ENCODE results near the gene XYLB. TPM values are rescaled to one million over a fixed set of nuclear protein-coding genes. Genes with fewer than 3 reads are reported as not detected.

XYLB gene
- total and polyA plus RNA-seq, 2 of the 13 experiments (the other 11 are each of a cell fraction or from before 2014, with no cell fraction given): 25.9 to 30.0 TPM

DNA sequence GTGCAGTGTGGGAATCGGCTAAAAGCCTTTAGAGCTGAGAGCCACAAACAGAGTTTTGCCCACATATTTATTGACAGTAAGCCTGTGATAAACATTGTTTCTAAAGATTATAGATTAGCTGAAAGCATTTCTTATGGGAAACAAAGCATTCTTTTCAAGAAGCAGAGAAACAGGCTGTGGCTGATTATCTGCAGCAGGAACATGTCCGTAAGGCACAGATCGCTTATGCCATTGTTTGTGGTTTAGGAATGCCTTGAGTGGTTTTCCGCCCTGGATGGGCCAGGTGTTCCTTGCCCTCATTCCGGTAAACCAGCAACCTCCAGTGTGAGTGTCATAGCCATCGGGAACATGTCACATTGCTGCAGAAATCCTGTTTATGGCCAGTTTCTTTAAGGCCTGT, 12.5 kb downstream of the XYLB start:
- no peak overlapping the region for H3K4me3 ChIP-seq (replicated peaks in 1 of 3; ENCODE audit: insufficient read depth in 1 of 3, low read depth in 2 of 3, low read length in 3 of 3)
- H3K27me3 ChIP-seq (ENCODE audit: control insufficient read depth in 1 of 2, insufficient read depth in 2 of 2, low read length in 2 of 2): no peaks in the 10 kb centered on the region
- H3K4me2 ChIP-seq (ENCODE audit: low read depth, low read length): no peak overlapping the region
- in situ Hi-C loops (cut with HindIII; ENCODE audit: extremely low pct_ligation_motif_present, low pct_unique_long_range_greater_than_20kb): no loop called here
- DNase-seq (ENCODE audit: low spot score) (no peak), ATAC-seq (no peak), FAIRE-seq (no peak)
- peaks cover 28 to 64% of the 10 kb centered on the region in 2 experiments for H3K36me3 ChIP-seq (replicated peaks in 1 of 2; ENCODE audit: control insufficient read depth in 1 of 2, insufficient read depth in 2 of 2, low read length in 2 of 2)
- ChIA-PET CTCF (ENCODE audit: low intra/inter-chr PET ratio, low total read pairs) (no interaction called here), POLR2A (no interaction called here)
- H4K20me1 ChIP-seq (ENCODE audit: insufficient read depth, low read length): peaks cover 5% of the 10 kb centered on the region; the same call in 1 of the 2 replicates
- no peak overlapping the region for H3K9ac ChIP-seq (ENCODE audit: insufficient read depth, low read depth, low read length)
- no peaks in the 10 kb centered on the region for H3K4me1 ChIP-seq (ENCODE audit: insufficient read depth, low read length)
- H3K9me3 ChIP-seq (ENCODE audit: low read length): no peaks in the 10 kb centered on the region
- WGBS (ENCODE audit: low lambda C conversion rate): 98% methylated on average over 6 of the region's 6 CpGs
- TSS peak; percentile 14 for BruUV-seq (replicated peaks)
- intact Hi-C loops (cut with micrococcal nuclease; ENCODE audit: unreplicated experiment): no loop called here
- no peak overlapping the region for H3K27ac ChIP-seq (ENCODE audit: extremely low read length, insufficient read depth, low read length)
- peaks cover 31% of the 10 kb centered on the region for H3K79me2 ChIP-seq (ENCODE audit: insufficient read depth, low read length)
- TF ChIP-seq, protein P1, sequence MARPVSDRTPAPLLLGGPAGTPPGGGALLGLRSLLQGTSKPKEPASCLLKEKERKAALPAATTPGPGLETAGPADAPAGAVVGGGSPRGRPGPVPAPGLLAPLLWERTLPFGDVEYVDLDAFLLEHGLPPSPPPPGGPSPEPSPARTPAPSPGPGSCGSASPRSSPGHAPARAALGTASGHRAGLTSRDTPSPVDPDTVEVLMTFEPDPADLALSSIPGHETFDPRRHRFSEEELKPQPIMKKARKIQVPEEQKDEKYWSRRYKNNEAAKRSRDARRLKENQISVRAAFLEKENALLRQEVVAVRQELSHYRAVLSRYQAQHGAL (CRISPR knock-in tag; IDR thresholded peaks at IDR 0.05; ENCODE audit: not compliant biosample characterization): no peak
- no peak for TF ChIP-seq ZNF589 (CRISPR knock-in tag; conservative IDR thresholded peaks at IDR 0.05)
- peak; percentile 92 for TF ChIP-seq ZNF761 (CRISPR knock-in tag; conservative IDR thresholded peaks at IDR 0.05)
- no peak for TF ChIP-seq GPN1 (CRISPR knock-in tag; IDR thresholded peaks at IDR 0.05; ENCODE audit: borderline replicate concordance)
- TF ChIP-seq, protein P2, sequence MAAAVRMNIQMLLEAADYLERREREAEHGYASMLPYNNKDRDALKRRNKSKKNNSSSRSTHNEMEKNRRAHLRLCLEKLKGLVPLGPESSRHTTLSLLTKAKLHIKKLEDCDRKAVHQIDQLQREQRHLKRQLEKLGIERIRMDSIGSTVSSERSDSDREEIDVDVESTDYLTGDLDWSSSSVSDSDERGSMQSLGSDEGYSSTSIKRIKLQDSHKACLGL (CRISPR knock-in tag; IDR thresholded peaks at IDR 0.05): no peak
- H2AFZ ChIP-seq (ENCODE audit: low read length): no peak overlapping the region

DNA sequence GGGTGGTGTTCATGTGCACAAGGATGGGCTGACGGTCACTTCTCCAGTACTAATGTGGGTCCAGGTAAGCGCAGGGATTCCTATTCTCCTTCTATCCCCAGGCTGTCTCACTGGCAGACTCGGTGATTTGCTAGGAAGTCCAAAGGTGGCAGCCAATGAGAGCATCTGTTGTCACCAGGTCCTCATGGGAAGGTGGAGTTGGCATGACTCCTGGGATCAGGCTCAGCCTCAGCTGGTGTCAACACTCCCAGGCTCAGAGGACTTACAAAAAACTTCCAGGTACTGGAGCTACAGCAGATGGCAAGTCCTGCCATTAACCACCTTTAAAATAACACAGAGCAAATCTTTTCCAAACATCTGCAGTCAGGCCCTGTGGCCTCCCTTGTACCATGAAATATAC, 13.8 kb downstream of the XYLB start:
- no TSS peak for BruUV-seq (replicated peaks)
- ChIA-PET POLR2A (no interaction called here), CTCF (ENCODE audit: low intra/inter-chr PET ratio, low total read pairs) (no interaction called here)
- no peaks in the 10 kb centered on the region for H3K4me1 ChIP-seq (ENCODE audit: insufficient read depth, low read length)
- peaks cover 24% of the 10 kb centered on the region for H3K79me2 ChIP-seq (ENCODE audit: insufficient read depth, low read length)
- H3K4me2 ChIP-seq (ENCODE audit: low read depth, low read length): no peak overlapping the region
- no peak overlapping the region for H2AFZ ChIP-seq (ENCODE audit: low read length)
- H3K4me3 ChIP-seq (replicated peaks in 1 of 3; ENCODE audit: insufficient read depth in 1 of 3, low read depth in 2 of 3, low read length in 3 of 3): no peak overlapping the region
- in situ Hi-C loops (cut with HindIII; ENCODE audit: extremely low pct_ligation_motif_present, low pct_unique_long_range_greater_than_20kb): no loop called here
- ATAC-seq (no peak), DNase-seq (ENCODE audit: low spot score) (no peak), FAIRE-seq (no peak)
- H3K27me3 ChIP-seq (ENCODE audit: control insufficient read depth in 1 of 2, insufficient read depth in 2 of 2, low read length in 2 of 2): no peaks in the 10 kb centered on the region
- WGBS (ENCODE audit: low lambda C conversion rate): 97% methylated on average over 3 of the region's 3 CpGs
- peaks cover 5% of the 10 kb centered on the region; the same call in 1 of the 2 replicates for H4K20me1 ChIP-seq (ENCODE audit: insufficient read depth, low read length)
- H3K9me3 ChIP-seq (ENCODE audit: low read length): no peaks in the 10 kb centered on the region
- intact Hi-C loops (cut with micrococcal nuclease; ENCODE audit: unreplicated experiment): no loop called here
- no peak overlapping the region for H3K9ac ChIP-seq (ENCODE audit: insufficient read depth, low read depth, low read length)
- H3K27ac ChIP-seq (ENCODE audit: extremely low read length, insufficient read depth, low read length): no peak overlapping the region
- peaks cover 28 to 71% of the 10 kb centered on the region in 2 experiments for H3K36me3 ChIP-seq (replicated peaks in 1 of 2; ENCODE audit: control insufficient read depth in 1 of 2, insufficient read depth in 2 of 2, low read length in 2 of 2)
- TF ChIP-seq, protein P3, sequence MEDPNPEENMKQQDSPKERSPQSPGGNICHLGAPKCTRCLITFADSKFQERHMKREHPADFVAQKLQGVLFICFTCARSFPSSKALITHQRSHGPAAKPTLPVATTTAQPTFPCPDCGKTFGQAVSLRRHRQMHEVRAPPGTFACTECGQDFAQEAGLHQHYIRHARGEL (CRISPR knock-in tag; IDR thresholded peaks at IDR 0.05): no peak
- TF ChIP-seq IKZF4 (CRISPR knock-in tag; IDR thresholded peaks at IDR 0.05; ENCODE audit: borderline replicate concordance, low read depth, not compliant biosample characterization): no peak
- TF ChIP-seq, protein P4, sequence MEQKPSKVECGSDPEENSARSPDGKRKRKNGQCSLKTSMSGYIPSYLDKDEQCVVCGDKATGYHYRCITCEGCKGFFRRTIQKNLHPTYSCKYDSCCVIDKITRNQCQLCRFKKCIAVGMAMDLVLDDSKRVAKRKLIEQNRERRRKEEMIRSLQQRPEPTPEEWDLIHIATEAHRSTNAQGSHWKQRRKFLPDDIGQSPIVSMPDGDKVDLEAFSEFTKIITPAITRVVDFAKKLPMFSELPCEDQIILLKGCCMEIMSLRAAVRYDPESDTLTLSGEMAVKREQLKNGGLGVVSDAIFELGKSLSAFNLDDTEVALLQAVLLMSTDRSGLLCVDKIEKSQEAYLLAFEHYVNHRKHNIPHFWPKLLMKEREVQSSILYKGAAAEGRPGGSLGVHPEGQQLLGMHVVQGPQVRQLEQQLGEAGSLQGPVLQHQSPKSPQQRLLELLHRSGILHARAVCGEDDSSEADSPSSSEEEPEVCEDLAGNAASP (CRISPR knock-in tag; IDR thresholded peaks at IDR 0.05; ENCODE audit: borderline replicate concordance): no peak
- TF ChIP-seq, protein P5, sequence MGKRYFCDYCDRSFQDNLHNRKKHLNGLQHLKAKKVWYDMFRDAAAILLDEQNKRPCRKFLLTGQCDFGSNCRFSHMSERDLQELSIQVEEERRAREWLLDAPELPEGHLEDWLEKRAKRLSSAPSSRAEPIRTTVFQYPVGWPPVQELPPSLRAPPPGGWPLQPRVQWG (CRISPR knock-in tag; IDR thresholded peaks at IDR 0.05; ENCODE audit: borderline replicate concordance, low read depth): no peak
- TF ChIP-seq, protein P6, sequence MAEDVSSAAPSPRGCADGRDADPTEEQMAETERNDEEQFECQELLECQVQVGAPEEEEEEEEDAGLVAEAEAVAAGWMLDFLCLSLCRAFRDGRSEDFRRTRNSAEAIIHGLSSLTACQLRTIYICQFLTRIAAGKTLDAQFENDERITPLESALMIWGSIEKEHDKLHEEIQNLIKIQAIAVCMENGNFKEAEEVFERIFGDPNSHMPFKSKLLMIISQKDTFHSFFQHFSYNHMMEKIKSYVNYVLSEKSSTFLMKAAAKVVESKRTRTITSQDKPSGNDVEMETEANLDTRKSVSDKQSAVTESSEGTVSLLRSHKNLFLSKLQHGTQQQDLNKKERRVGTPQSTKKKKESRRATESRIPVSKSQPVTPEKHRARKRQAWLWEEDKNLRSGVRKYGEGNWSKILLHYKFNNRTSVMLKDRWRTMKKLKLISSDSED (CRISPR knock-in tag; IDR thresholded peaks at IDR 0.05): no peak
- TF ChIP-seq ZSCAN29 (CRISPR knock-in tag; conservative IDR thresholded peaks at IDR 0.05): no peak
- TF ChIP-seq RCOR2 (CRISPR knock-in tag; IDR thresholded peaks at IDR 0.05): no peak

Measured in HepG2 (cell line).